Stimulated activated CD4-positive, alpha-beta T cell treated with anti-CD3 and anti-CD28 coated beads, TNF-alpha, amount 100 ng/mL, for 1 hour (primary cell): ENCODE results near the gene TBCD.

Experiments
- DNase-seq, 3 donors: peaks; one replicate each; pipeline ENCODE4 v3.0.0-alpha.2; 2020; ENCODE audit warnings: low read depth in 3 of 3, low spot score in 1 of 3

TBCD gene

GRCh38 chr17:82900741-82901140 is 148.9 kb downstream of the TBCD start:
- DNase-seq = no peak

DNA sequence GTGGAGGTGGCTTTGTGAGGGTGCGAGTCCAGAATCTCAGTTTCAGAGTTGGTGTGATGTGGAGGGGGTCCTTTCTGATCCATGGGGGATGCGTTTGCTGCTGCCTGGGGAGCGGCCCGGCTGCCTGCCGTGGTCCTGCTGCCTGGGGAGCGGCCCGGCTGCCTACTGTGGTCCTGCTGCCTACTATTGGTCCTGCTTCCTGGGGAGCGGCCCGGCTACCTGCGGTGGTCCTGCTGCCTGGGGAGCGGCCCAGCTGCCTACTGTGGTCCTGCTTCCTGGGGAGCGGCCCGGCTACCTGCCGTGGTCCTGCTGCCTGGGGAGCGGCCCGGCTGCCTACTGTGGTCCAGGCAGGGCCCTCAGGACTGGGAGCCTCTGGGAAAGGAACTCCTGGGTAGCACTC is 149.5 kb downstream of the TBCD start:
- DNase-seq = no peak

- DNase-seq = no peak
Measured at GRCh38 chr17:82901856-82902255, 150.0 kb downstream of the TBCD start.

DNA sequence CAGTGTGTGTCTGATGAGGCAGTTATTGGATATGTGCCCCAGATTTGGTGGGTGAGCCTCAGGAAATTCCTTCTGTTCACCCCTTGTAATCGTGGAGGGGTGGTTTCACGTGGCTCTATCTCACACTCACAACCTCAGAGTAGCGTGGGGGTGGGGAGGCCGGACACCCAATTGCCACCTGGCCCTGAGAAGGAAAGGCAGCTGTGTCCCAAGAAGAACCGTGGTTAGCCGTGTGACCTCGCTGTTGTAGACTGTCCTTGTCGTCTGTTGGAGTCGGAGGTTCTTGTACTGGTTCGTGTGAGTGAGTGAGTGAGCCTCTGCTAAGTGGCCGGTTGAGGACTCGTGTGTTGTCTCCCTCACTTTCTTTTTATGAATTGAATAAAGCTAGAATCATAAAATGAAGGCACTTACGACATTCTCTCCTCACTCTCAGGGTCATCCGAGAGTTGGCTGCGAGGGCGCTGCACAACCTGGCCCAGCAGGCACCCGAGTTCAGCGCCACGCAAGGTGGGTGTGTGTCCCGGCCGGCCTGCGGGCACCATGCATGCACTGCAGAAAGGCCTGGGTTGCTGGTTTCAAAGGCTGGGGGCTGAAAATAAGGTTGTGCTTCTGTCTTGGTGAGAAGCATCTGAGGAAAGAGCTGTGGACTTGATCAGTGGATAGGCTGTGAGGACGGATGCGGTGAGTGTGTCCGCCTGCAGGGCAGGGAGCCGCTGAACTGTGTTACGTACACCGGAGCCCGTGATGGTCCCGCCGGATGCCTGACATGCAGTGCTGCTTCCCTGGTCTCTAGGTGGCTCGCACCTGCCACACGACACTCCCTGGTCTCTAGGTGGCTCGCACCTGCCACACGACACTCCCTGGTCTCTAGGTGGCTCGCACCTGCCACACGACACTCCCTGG is 151.4 kb downstream of the TBCD start:
- no peak for DNase-seq

- no peak for DNase-seq
Measured at GRCh38 chr17:82905130-82905529, 153.3 kb downstream of the TBCD start.

DNA sequence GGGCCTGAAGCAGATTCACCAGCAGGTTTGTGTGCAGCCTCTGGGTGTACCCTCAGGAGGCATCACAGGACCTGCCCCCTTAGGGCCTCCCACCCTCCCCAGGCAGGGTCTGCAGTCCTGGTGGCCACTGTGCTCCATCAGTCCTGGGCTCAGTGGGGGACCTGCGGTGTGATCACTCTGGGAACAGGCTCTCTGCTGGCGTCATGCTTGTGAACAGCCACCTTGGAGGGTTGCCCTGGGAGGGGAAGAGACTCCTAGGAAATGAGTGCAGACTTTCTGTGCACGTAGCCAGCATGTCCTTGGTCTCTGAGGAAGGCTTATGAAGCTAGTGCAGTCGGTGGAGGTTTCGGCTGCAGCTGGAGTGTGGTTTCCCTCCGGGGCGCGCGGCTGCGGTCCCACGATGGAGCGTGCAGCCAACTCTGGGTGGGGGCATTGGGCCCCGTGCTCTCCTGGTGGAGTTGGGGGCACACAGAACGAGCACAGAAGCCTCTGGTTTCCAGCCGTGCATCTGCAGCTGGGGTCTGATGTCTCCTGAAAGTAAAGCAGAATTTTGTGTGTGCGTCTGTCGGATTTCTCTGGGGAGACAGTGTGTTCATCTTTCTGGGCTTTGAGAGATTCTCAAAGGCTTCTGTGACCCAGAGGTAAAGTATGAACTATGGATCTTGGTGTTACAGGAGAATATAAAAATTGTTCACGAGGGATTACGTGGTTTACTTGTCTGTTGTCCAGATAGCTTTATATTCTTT is 156.1 kb downstream of the TBCD start:
- DNase-seq = no peak

DNA sequence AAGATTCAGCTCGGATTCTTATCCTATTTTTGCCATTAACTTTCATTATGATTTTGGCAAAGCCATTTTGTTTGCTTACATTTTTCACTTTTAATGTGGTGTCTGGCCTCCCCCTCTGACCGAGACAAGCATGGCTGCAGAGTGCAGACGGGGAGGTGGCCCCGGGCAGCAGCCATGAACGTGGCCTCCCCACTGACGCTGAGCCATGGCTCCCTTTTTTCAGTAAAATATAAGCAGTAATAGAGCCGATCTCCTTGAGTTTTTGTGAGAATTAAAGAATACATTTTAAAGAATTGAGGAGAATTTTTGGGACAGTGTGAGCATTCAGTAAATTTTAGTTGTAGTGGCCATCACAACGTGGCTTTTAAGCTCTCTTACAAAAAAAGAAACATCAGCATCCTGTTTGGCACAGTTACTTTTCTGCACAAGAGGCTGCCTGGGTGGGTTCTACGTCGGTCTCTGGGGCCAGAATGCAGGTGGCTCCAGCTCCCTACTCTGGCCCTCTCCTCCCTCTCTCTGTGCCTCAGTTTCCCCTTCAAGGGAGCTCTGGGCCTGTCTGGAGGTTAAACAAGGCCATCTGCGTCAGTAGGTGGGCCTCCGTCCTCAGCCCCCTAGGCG is 156.8 kb downstream of the TBCD start:
- DNase-seq = no peak

DNA sequence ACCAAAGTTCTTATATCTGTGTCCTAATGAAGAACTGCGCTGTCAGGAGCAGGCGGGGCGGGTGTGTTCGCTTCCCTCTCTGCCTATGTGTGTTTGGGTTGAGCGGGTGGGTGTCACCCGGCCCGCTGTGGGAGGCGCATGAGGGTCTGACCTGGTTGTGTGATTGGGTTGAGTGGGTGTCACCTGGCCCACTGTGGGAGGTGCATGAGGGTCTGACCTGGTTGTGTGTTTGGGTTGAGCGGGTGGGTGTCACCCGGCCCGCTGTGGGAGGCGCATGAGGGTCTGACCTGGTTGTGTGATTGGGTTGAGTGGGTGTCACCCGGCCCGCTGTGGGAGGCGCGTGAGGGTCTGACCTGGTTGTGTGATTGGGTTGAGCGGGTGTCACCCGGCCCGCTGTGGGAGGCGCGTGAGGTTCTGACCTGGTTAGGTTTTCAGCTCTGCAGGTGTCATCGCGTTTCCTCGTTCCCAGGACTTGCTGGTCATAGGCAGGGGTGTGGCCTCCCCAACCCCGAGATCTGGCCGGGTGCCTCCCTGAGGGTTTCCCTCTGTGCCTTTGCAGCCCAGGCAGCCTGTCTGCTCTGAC is 157.5 kb downstream of the TBCD start:
- DNase-seq = no peak

GRCh38 chr17:82910041-82910481 is 158.2 kb downstream of the TBCD start:
- DNase-seq = no peak

DNA sequence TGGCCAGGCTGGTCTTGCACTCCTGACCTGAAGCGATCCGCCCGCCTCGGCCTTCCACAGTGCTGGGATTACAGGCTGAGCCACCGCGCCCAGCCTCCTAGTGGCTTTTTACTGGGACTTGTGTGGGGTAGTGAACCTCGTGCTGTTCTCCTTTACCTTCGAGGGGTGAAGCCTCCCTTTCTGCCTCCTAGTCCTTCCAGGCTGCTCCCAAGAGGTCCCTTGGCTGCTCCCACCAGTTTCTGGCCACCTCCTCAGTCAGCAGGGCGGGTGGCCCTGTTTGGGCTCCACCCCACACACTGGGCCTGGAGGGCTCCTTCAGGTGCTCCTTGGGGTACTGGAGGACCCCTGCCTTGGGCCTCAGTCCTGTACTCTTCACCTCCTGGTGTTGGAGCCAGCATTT is 158.9 kb downstream of the TBCD start:
- DNase-seq = no peak

- DNase-seq = no peak
Measured at GRCh38 chr17:82911822-82912221, 160.0 kb downstream of the TBCD start.

GRCh38 chr17:82912484-82913089 is 160.7 kb downstream of the TBCD start:
- no peak for DNase-seq

DNA sequence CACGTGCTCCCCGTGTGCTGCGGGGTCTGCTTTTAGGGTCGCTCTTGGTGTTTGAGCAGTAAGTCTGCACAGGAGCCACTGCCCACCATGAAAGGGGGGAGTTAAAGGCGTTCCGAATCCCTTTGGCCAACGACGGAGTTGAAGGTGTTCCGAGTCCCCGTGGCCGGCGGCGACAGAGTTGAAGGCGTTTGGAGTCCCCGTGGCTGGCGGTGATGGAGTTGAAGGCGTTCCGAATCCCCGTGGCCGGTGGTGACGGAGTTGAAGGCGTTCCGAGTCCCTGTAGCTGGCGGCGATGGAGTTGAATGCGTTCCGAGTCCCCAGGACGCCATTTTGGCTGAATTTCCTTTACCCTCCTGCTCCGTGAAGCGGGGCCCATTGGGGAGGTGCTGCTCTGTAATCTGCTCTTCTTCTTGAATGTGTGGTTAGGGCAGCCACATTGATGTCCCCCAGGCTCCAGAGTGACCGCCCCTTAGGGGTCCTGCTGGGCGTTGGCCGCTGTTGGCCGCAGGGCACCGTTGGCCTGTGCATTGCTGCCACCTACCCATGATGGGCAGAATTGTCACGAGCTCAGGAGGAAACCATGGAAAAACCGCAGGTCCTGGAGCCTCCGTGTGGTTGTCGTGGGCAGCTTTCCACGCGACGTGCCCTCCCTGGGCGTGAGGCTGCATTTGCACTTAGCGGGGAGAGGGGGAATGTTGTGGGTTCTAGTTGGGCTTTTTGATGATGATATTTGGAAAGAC is 161.6 kb downstream of the TBCD start:
- no peak for DNase-seq

DNA sequence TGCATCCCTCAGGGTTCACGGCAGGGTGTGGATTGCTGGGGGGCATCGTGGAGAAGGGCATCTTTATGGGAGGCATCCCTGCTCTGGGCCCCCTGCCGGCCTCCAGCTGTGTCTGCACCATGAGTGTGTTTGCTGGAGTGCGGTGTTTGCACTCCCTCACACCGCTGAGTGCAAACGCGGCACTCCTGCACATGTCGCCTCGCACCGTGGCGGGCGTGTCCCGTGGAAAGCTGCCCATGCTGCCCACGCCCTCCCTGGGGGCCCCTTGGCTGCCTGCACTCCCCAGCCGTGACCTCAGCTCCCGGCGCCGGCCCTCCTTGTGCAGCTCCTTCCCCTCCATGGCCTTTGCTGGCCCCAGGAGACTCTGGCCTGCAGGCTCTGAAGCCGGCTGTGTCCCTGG is 162.5 kb downstream of the TBCD start:
- no peak for DNase-seq

DNA sequence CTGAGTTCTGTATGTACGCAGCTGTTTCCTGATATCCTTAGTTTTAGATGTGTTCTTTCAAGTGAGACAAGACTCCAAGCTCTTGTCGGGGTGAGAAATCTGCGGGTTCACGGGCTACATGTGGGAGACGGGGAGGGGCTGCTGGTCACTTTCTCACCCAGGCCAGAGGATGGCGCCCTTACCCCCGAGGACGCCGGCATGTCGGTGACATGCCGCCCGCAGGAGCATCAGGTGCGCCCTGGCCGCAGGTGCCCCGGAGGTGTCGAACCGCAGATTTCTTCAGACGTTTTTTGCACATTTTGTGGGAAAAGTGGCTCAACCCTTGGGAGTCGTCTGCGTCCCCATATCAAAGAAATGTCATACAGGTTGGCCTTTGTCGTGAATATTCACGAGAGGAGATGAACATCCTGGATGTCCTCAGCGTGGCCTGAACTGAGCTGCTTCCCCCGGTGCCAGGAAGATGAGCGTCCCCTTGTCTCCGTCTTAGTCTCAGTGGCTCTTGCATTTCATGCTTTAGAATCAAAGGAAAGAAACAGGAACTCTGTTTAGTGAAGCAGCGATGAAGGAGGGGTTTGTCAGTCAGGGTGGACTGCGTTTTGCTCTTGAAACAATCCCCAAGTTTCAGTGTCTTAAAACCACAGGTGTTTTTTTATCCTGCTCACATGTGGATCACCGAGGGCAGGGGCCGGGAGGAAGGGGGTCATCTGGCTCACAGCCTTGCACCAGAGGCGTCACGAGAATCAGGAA is 163.3 kb downstream of the TBCD start:
- no peak for DNase-seq

DNA sequence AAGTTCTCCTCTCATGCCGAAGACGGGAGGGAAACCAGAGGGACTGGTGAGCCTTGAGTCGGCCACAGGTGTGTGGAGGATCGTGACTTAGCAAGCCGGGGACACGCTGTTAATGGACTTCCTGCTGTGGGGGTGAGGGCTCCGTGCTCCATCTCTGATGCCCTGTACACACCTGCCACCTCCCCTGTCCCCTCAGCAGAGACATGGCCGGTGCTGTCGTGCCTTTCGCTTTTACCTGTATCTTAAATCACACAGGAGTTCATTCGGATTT is 163.8 kb downstream of the TBCD start:
- no peak for DNase-seq

- peak in 1 of 3 donors; percentile 14 for DNase-seq
Measured at GRCh38 chr17:82917699-82918345, 166.0 kb downstream of the TBCD start.

DNA sequence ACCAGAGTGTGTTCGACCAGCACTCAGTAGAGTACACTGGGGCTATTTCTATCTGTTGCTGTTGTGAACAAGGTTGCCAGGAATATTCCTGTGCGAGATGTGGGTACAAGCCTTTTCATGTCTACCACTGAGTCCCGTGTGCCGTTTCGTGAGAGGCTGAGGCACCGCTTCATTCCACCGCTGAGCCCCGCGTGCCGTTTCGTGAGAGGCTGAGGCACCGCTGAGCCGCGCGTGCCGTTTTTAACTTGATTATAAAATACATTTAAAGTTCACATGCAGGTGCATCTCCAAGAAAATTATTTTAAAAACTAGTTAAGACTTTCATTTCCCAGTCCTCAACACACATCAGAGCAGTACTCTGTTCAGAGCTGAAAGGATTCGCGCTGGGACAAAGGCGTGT is 166.6 kb downstream of the TBCD start:
- no peak for DNase-seq

DNA sequence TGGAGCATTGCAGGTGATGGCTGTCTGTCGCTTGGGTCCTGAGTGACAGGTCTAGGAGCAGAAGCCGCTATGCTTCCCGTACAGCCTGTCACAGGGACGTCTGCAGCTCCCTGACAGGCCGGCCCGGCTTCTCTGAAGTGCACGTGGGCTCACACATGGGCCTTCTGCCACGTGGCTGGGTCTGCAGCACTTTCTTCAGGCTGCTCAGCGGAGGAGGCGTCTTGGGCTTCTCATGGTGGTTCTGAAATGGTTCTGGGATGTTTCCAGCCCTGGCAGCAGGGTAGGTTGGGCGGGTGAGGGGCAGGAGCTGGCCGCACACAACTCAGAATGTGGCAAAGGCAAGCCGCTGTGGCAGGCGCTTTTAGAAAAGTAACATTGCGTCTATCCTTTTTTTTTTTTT is 168.3 kb downstream of the TBCD start:
- no peak for DNase-seq

GRCh38 chr17:82920715-82921114 is 168.8 kb downstream of the TBCD start:
- no peak for DNase-seq
